ENCODE measurements around the gene RUNX2. TPM values are rescaled to one million over a fixed set of nuclear protein-coding genes. Genes with fewer than 3 reads are reported as not detected.
A peak's percentile ranks its signal among the peaks of the same experiment; 100 is the strongest.

Gene RUNX2
- total and polyA plus RNA-seq, 9 of the 15 experiments (the other 6 are each of a cell fraction or from before 2014, with no cell fraction given) = 0.29 to 1.00 (median 0.43) TPM

DNA sequence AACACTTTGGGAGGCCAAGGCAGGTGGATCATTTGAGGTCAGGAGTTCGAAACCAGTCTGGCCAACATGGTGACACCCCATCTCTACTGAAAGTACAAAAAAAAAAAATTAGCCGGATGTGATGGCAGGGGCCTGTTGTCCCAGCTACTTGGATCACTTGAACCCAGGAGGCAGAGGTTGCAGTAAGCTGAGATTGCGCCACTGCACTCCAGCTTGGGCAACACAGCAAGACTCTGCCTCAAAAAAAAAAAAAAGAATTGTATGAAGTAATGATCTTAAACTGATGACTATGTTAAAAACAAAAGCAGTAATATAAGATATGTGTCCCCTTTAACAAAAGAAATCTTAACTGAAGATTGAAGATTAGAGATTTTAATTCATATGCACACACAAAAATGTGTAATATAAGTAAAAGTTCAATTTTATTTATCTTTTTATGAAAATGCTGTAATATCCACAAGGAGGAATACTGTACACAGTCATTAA is 29.0 kb upstream of the RUNX2 start:
- no peaks in the 10 kb centered on the region for H3K9me1 ChIP-seq (ENCODE audit: control insufficient read depth, insufficient read depth, low read length)
- intact Hi-C loops (cut with micrococcal nuclease) (no loop called here), in situ Hi-C loops (cut with MboI) (no loop called here)
- ATAC-seq = no peak
- 0 out of 2 replicates have a peak, but pooled peaks cover 2% of the 10 kb centered on the region for H3K9me3 ChIP-seq (replicated peaks; ENCODE audit: control insufficient read depth, insufficient read depth, low read depth, low read length)
- BruUV-seq (replicated peaks) = no TSS peak
- no peak overlapping the region for H3K4me2 ChIP-seq (ENCODE audit: insufficient read depth, low read length)
- H3K4me1 ChIP-seq (replicated peaks in 1 of 2; ENCODE audit: control insufficient read depth in 2 of 2, insufficient read depth in 2 of 2, low read length in 2 of 2) = peaks cover 0 to 18% of the 10 kb centered on the region in 2 experiments; a peak in 3 of 5 replicates
- H3K27ac ChIP-seq (ENCODE audit: extremely low read depth, low read depth, low read length) = no peak overlapping the region
- no peaks in the 10 kb centered on the region for H3K36me3 ChIP-seq (ENCODE audit: control insufficient read depth, insufficient read depth, low read length)
- no peaks in the 10 kb centered on the region for H3K79me2 ChIP-seq (ENCODE audit: control insufficient read depth, insufficient read depth, low read length)
- 98% methylated on average over 3 of the region's 3 CpGs for WGBS (ENCODE audit: insufficient coverage, low coverage, missing lambda C conversion rate)
- no peak for FAIRE-seq
- H4K20me1 ChIP-seq (replicated peaks; ENCODE audit: control insufficient read depth, insufficient read depth, low read length) = no peaks in the 10 kb centered on the region
- H3K9ac ChIP-seq (ENCODE audit: insufficient read depth in 1 of 2, low read depth in 2 of 2, low read length in 2 of 2) = no peak overlapping the region
- TF ChIP-seq NFE2L1 (tag; IDR thresholded peaks at IDR 0.05; ENCODE audit: borderline replicate concordance, low read depth) (no peak), IFI16 (CRISPR knock-in tag; IDR thresholded peaks at IDR 0.05) (no peak), ZNF431 (CRISPR knock-in tag; IDR thresholded peaks at IDR 0.05) (no peak), MIER1 (IDR thresholded peaks at IDR 0.05; ENCODE audit: low read depth) (no peak), MBD2 (IDR thresholded peaks at IDR 0.05; ENCODE audit: borderline replicate concordance, low read depth) (no peak), C11orf30 (IDR thresholded peaks at IDR 0.05; ENCODE audit: low read depth) (peak; percentile 66), CEBPB (tag; IDR thresholded peaks at IDR 0.05) (peak; percentile 55), L3MBTL2 (IDR thresholded peaks at IDR 0.05) (no peak), ZNF316 (IDR thresholded peaks at IDR 0.05) (peak; percentile 88), MAFG (tag; conservative IDR thresholded peaks at IDR 0.05) (0 out of 2 replicates have a peak, but pooled peaks have one; percentile 29), GTF2E2 (tag; IDR thresholded peaks at IDR 0.05) (no peak), KLF10 (CRISPR knock-in tag; IDR thresholded peaks at IDR 0.05) (no peak), PHB2 (IDR thresholded peaks at IDR 0.05; ENCODE audit: low read depth) (no peak)
- TF ChIP-seq, protein P1, sequence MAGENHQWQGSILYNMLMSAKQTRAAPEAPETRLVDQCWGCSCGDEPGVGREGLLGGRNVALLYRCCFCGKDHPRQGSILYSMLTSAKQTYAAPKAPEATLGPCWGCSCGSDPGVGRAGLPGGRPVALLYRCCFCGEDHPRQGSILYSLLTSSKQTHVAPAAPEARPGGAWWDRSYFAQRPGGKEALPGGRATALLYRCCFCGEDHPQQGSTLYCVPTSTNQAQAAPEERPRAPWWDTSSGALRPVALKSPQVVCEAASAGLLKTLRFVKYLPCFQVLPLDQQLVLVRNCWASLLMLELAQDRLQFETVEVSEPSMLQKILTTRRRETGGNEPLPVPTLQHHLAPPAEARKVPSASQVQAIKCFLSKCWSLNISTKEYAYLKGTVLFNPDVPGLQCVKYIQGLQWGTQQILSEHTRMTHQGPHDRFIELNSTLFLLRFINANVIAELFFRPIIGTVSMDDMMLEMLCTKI (IDR thresholded peaks at IDR 0.05; ENCODE audit: partially characterized antibody) = no peak
- TF ChIP-seq, protein P2, sequence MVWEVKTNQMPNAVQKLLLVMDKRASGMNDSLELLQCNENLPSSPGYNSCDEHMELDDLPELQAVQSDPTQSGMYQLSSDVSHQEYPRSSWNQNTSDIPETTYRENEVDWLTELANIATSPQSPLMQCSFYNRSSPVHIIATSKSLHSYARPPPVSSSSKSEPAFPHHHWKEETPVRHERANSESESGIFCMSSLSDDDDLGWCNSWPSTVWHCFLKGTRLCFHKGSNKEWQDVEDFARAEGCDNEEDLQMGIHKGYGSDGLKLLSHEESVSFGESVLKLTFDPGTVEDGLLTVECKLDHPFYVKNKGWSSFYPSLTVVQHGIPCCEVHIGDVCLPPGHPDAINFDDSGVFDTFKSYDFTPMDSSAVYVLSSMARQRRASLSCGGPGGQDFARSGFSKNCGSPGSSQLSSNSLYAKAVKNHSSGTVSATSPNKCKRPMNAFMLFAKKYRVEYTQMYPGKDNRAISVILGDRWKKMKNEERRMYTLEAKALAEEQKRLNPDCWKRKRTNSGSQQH (CRISPR knock-in tag; IDR thresholded peaks at IDR 0.05) = no peak
- H2AFZ ChIP-seq (ENCODE audit: low read depth, low read length) = no peak overlapping the region
- CTCF ChIA-PET (ENCODE audit: low intra/inter-chr PET ratio) = no interaction called here
- H3K27me3 ChIP-seq (ENCODE audit: control insufficient read depth in 2 of 2, insufficient read depth in 2 of 2, low read length in 2 of 2) = no peaks in the 10 kb centered on the region
- DNase-seq (ENCODE audit: extremely low read depth in 1 of 4, low spot score in 3 of 4) = no peak
- no peak overlapping the region for H3K4me3 ChIP-seq
- POLR2A ChIA-PET = no interaction called here

Data from K562 (cell line).